NCI-H146 (cell line): Measurements from ENCODE around the gene ADAMTS2.

Experiments
- DNase-seq: peaks from one replicate; lab custom pipeline; 2025; lab: John Stamatoyannopoulos, UW

The ADAMTS2 gene

GRCh38 chr5:179343719-179344430, 1.4 kb downstream of the ADAMTS2 start:
- no peak for DNase-seq

- no peak for DNase-seq
Measured at GRCh38 chr5:179343021-179343718, 2.1 kb downstream of the ADAMTS2 start.

DNA sequence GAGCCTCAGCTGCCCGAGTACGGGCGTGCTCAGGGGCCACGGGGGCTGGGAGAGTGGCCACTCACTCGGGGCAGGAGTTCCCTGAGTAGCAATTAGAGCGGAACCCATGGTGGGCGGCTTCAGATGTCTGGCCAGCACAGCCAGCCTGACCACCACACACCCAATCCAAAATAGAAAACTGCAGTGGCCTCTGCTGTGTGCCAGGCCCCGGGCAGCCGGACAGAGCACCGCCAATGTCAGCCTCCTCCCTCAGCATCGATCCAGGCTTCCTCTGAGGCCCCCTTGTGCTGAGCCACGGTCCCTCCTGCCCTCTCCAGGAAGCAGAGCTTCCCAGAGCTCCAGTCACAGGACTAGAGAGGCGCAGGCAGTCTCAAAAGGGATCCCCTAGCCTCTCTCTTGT, 2.7 kb downstream of the ADAMTS2 start:
- no peak for DNase-seq

DNA sequence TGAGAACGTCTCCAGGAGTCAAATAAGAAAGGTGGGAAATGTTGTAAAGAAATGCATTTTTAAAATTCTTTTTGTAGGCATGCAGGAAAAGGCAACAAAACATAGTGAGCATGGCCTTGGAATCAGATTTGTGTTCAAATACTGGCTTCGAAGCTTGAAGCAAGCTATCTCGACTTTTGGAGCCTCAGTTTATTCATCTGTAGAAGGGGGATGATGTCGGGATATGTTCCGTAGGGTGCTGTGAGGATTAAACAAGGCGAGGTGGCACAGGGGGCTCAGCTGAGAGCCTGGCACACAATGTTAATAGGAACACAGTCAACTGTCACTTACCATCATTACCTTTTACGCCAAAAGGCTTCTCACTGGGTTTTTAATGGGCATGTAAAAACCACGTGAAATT, 4.8 kb downstream of the ADAMTS2 start:
- no peak for DNase-seq

DNA sequence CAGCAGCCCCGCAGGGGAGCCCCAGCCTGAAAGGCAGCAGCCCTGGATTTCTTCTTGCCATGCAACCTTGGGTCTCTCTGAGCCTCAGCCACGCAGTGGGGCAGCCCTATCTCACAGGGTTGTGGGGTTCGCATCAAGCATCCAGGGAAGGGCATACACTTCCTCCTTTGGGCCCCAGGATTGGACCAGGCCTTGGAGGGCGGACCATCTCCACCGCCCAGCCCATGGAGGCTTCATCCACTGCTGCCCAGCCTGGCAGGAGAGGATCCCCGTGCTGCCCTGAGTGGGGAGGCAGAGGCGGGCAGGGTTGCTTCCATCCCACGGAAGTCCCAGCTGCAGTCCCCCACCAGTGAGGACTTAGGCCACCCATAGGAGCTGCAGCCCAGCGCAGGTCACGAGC, 5.3 kb downstream of the ADAMTS2 start:
- DNase-seq: no peak

DNA sequence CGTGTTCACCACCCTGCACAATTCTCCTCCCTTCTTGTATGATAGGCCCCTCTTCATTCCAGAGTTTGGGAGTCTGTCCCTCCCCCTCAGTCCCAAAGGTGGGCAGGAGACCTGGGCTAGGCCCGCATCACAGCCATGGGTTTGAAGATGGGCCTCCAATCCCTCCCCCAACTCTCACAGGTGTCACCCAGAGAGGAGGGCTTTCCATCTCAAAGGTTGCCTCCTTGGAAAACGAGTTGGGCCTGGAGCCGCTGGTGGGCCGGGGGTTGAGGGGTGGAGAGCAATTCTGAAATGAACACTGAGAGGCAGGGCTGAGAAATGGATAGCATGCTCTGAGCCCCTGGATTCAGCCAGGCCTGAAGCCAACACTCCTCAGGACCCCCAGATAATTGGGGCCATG, 6.2 kb downstream of the ADAMTS2 start:
- DNase-seq: no peak

GRCh38 chr5:179337796-179338676, 7.2 kb downstream of the ADAMTS2 start:
- DNase-seq: no peak

- no peak for DNase-seq
Measured at GRCh38 chr5:179336871-179337795, 8.1 kb downstream of the ADAMTS2 start.

GRCh38 chr5:179336126-179336870, 9.0 kb downstream of the ADAMTS2 start:
- no peak for DNase-seq

GRCh38 chr5:179333796-179334761, 11.2 kb downstream of the ADAMTS2 start:
- DNase-seq: no peak

GRCh38 chr5:179332741-179333290, 12.4 kb downstream of the ADAMTS2 start:
- DNase-seq: no peak

DNA sequence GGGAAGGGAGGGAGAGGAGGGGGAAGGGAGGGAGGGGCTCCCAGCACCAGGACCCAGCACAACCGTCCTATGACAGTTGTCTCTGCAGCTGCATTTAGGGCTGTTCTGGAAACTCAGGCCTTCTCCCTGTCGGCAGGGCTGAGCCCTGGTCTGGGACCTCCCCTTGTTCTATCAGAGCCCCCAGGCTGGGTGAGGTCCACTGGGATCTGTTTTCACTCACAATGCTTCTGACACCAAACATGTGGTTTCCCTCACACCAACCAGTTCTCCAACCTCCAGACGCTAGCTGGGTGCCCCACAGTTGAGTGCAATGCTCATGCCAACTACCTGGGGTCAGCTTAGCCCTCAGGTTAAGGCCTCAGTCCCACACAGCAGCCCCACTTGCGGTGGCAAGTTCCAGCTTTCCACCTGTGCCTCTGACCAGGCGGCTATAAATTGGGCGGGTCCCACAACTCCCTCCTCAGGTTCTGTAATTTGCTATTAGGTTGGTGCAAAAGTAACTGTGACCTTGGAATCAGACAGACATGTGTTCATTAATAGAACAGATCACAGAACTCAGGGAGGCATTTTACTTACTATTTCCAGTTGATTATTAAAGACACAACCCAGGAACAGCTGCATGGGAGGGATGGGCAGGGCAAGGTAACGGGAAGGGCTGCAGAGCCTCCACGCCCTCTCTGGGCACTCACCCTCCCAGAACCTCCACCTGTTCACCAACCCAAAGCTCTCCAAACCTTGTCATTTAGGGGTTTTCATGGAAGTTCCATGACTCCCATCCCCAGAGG, 13.5 kb downstream of the ADAMTS2 start:
- no peak for DNase-seq

DNA sequence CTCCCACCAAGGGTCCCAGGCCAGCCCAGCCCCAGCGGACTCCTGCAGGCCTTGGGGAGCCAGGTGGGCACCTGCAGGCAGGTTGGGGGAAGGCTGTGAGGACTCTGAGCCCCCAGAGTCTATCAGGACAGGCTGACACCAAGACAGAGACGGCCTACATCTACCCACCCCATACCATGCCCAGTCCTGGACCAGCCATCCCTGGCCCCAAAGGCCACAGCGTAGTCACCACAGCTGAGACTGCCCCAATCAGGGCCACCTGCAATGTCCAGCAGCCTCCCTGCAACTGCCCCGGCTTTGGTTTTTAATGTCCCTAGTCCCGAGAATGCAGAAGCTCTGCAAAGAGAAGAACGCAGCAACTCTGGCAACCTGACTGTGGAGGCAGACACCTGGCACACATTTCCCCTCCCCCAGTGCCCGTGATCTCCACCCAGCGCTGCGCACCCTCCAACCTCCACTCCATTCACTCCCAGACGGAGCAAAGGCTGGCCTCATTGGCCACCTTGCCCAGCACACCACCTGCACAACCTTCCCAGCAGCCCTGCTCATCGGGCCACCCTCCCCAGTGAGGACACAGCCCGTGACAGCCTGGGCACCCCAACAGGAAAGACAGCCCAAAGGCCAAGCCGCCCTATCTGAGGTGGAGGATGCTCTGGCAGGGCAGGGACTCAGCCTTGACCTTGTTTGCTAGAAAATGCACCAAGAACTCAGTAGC, 14.9 kb downstream of the ADAMTS2 start:
- no peak for DNase-seq

DNA sequence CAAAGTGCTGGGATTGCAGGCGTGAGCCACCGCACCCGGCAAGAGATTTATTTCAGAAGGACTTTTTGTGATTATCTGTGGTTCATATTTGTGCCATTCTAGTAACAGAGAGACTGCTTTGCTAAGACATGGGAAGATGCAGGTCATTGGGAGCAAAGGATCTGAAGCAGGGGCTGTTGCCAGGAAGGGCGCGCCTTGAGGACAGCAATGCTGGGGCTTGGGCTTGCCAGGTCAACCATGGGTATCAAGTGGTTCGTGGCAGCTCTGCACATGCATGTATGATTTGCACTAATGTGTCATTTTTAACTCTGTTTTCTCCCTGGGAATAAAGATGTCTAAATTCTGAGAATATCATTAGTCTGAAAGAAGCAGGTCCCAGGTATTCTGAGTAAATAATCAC, 17.0 kb downstream of the ADAMTS2 start:
- DNase-seq: no peak

- no peak for DNase-seq
Measured at GRCh38 chr5:179327021-179327735, 18.1 kb downstream of the ADAMTS2 start.

- DNase-seq: no peak
Measured at GRCh38 chr5:179326122-179326927, 18.9 kb downstream of the ADAMTS2 start.
